ENCODE data around the gene KRT6A. TPM values are rescaled to one million over a fixed set of nuclear protein-coding genes. Genes with fewer than 3 reads are reported as not detected.
"Not testable (repeated sequence)": the region's sequence is repeated elsewhere in the genome, so short reads cannot be mapped to it uniquely, and the experiment has no call there.

Gene KRT6A
- total and polyA plus RNA-seq, 2 donors: 14.4 to 671 TPM

GRCh38 chr12:52461693-52462092 is 31.4 kb downstream of the KRT6A start:
- H3K4me1 ChIP-seq (ENCODE audit: control insufficient read depth in 2 of 2, insufficient read depth in 2 of 2, low read length in 2 of 2): no peaks in the 10 kb centered on the region
- 82% methylated on average over 5 of the region's 5 CpGs for WGBS
- no peak for DNase-seq (ENCODE audit: low read depth in 6 of 9, low spot score in 9 of 9)

GRCh38 chr12:52458861-52459260 is 34.2 kb downstream of the KRT6A start:
- Histone ChIP-seq H3K4me1 (ENCODE audit: control insufficient read depth in 2 of 2, insufficient read depth in 2 of 2, low read length in 2 of 2) (no peaks in the 10 kb centered on the region), H3K27me3 (ENCODE audit: control insufficient read depth in 2 of 2, insufficient read depth in 1 of 2, low read length in 1 of 2) (no peaks in the 10 kb centered on the region), H3K36me3 (ENCODE audit: control insufficient read depth in 2 of 2, insufficient read depth in 2 of 2, low read length in 1 of 2) (no peaks in the 10 kb centered on the region), H3K4me3 (ENCODE audit: low read length in 2 of 2) (no peak overlapping the region), H3K27ac (ENCODE audit: low read depth in 1 of 2, low read length in 1 of 2) (no peak overlapping the region), H3K9me3 (ENCODE audit: control insufficient read depth in 2 of 2, insufficient read depth in 1 of 2, low read length in 1 of 2) (no peaks in the 10 kb centered on the region)
- no peak for DNase-seq (ENCODE audit: low read depth in 6 of 9, low spot score in 9 of 9)
- 96% methylated on average over 5 of the region's 5 CpGs for WGBS

More at GRCh38 chr12:52461693-52462092, 31.4 kb downstream of the KRT6A start:
- Histone ChIP-seq H3K27ac (ENCODE audit: low read depth in 1 of 2, low read length in 1 of 2) (no peak overlapping the region), H3K27me3 (ENCODE audit: control insufficient read depth in 2 of 2, insufficient read depth in 1 of 2, low read length in 1 of 2) (no peaks in the 10 kb centered on the region), H3K9me3 (ENCODE audit: control insufficient read depth in 2 of 2, insufficient read depth in 1 of 2, low read length in 1 of 2) (no peaks in the 10 kb centered on the region), H3K4me3 (ENCODE audit: low read length in 2 of 2) (no peak overlapping the region), H3K36me3 (ENCODE audit: control insufficient read depth in 2 of 2, insufficient read depth in 2 of 2, low read length in 1 of 2) (no peaks in the 10 kb centered on the region)

- no peaks in the 10 kb centered on the region for H3K4me1 ChIP-seq (ENCODE audit: control insufficient read depth in 2 of 2, insufficient read depth in 2 of 2, low read length in 2 of 2)
- no peaks in the 10 kb centered on the region for H3K36me3 ChIP-seq (ENCODE audit: control insufficient read depth in 2 of 2, insufficient read depth in 2 of 2, low read length in 1 of 2)
- H3K27me3 ChIP-seq (ENCODE audit: control insufficient read depth in 2 of 2, insufficient read depth in 1 of 2, low read length in 1 of 2): no peaks in the 10 kb centered on the region
- DNase-seq (ENCODE audit: low read depth in 6 of 9, low spot score in 9 of 9): no peak
- no peaks in the 10 kb centered on the region for H3K9me3 ChIP-seq (ENCODE audit: control insufficient read depth in 2 of 2, insufficient read depth in 1 of 2, low read length in 1 of 2)
- no peak overlapping the region for H3K27ac ChIP-seq (ENCODE audit: low read depth in 1 of 2, low read length in 1 of 2)
- no peak overlapping the region for H3K4me3 ChIP-seq (ENCODE audit: low read length in 2 of 2)
- 88% methylated on average over 1 of the region's 1 CpG for WGBS
Observed at GRCh38 chr12:52455821-52456220, 37.2 kb downstream of the KRT6A start.

GRCh38 chr12:52454411-52455201 is 38.5 kb downstream of the KRT6A start:
- Histone ChIP-seq H3K27me3 (ENCODE audit: control insufficient read depth in 2 of 2, insufficient read depth in 1 of 2, low read length in 1 of 2) (no peaks in the 10 kb centered on the region), H3K4me3 (ENCODE audit: low read length in 2 of 2) (no peak overlapping the region), H3K9me3 (ENCODE audit: control insufficient read depth in 2 of 2, insufficient read depth in 1 of 2, low read length in 1 of 2) (no peaks in the 10 kb centered on the region), H3K27ac (ENCODE audit: low read depth in 1 of 2, low read length in 1 of 2) (no peak overlapping the region), H3K36me3 (ENCODE audit: control insufficient read depth in 2 of 2, insufficient read depth in 2 of 2, low read length in 1 of 2) (no peaks in the 10 kb centered on the region), H3K4me1 (ENCODE audit: control insufficient read depth in 2 of 2, insufficient read depth in 2 of 2, low read length in 2 of 2) (no peaks in the 10 kb centered on the region)
- 60% methylated on average over 3 of the region's 3 CpGs for WGBS
- DNase-seq (ENCODE audit: low read depth in 6 of 9, low spot score in 9 of 9): no peak

GRCh38 chr12:52452101-52452500 is 41.0 kb downstream of the KRT6A start, which contains the start of gene KRT6B:
TSS of gene KRT6B (minus strand) at chr12:52452146. CDS start at chr12:52452078, 68 bp downstream.
- no peaks in the 10 kb centered on the region for H3K27me3 ChIP-seq (ENCODE audit: control insufficient read depth in 2 of 2, insufficient read depth in 1 of 2, low read length in 1 of 2)
- H3K4me1 ChIP-seq (ENCODE audit: control insufficient read depth in 2 of 2, insufficient read depth in 2 of 2, low read length in 2 of 2): no peaks in the 10 kb centered on the region
- no peaks in the 10 kb centered on the region for H3K36me3 ChIP-seq (ENCODE audit: control insufficient read depth in 2 of 2, insufficient read depth in 2 of 2, low read length in 1 of 2)
- no peak for DNase-seq (ENCODE audit: low read depth in 6 of 9, low spot score in 9 of 9)
- no peak within 1 kb of the TSS for H3K4me3 ChIP-seq (ENCODE audit: low read length in 2 of 2)
- H3K9me3 ChIP-seq (ENCODE audit: control insufficient read depth in 2 of 2, insufficient read depth in 1 of 2, low read length in 1 of 2): no peaks in the 10 kb centered on the region
- no peak within 1 kb of the TSS for H3K27ac ChIP-seq (ENCODE audit: low read depth in 1 of 2, low read length in 1 of 2)
- 95% methylated on average over 6 of the region's 6 CpGs for WGBS

GRCh38 chr12:52448228-52448627 is 44.8 kb downstream of the KRT6A start:
- WGBS: 39% methylated on average over 3 of the region's 3 CpGs
- Histone ChIP-seq H3K27me3 (ENCODE audit: control insufficient read depth in 2 of 2, insufficient read depth in 1 of 2, low read length in 1 of 2) (no peaks in the 10 kb centered on the region), H3K36me3 (ENCODE audit: control insufficient read depth in 2 of 2, insufficient read depth in 2 of 2, low read length in 1 of 2) (no peaks in the 10 kb centered on the region), H3K9me3 (ENCODE audit: control insufficient read depth in 2 of 2, insufficient read depth in 1 of 2, low read length in 1 of 2) (no peaks in the 10 kb centered on the region), H3K4me1 (ENCODE audit: control insufficient read depth in 2 of 2, insufficient read depth in 2 of 2, low read length in 2 of 2) (no peaks in the 10 kb centered on the region), H3K4me3 (ENCODE audit: low read length in 2 of 2) (no peak overlapping the region), H3K27ac (ENCODE audit: low read depth in 1 of 2, low read length in 1 of 2) (no peak overlapping the region)
- no peak for DNase-seq (ENCODE audit: low read depth in 6 of 9, low spot score in 9 of 9)

- not testable (repeated sequence) for H3K27ac ChIP-seq (ENCODE audit: low read depth in 1 of 2, low read length in 1 of 2); H3K36me3 ChIP-seq (ENCODE audit: control insufficient read depth in 2 of 2, insufficient read depth in 2 of 2, low read length in 1 of 2); H3K4me1 ChIP-seq (ENCODE audit: control insufficient read depth in 2 of 2, insufficient read depth in 2 of 2, low read length in 2 of 2); DNase-seq (ENCODE audit: low read depth in 6 of 9, low spot score in 9 of 9); H3K4me3 ChIP-seq (ENCODE audit: low read length in 2 of 2); H3K9me3 ChIP-seq (ENCODE audit: control insufficient read depth in 2 of 2, insufficient read depth in 1 of 2, low read length in 1 of 2); H3K27me3 ChIP-seq (ENCODE audit: control insufficient read depth in 2 of 2, insufficient read depth in 1 of 2, low read length in 1 of 2)
- WGBS: 92% methylated on average over 11 of the region's 11 CpGs
Observed at GRCh38 chr12:52447196-52447595, 45.9 kb downstream of the KRT6A start.

- Histone ChIP-seq H3K36me3 (ENCODE audit: control insufficient read depth in 2 of 2, insufficient read depth in 2 of 2, low read length in 1 of 2) (no peaks in the 10 kb centered on the region), H3K27me3 (ENCODE audit: control insufficient read depth in 2 of 2, insufficient read depth in 1 of 2, low read length in 1 of 2) (peaks cover 0 to 4% of the 10 kb centered on the region in 2 donors), H3K27ac (ENCODE audit: low read depth in 1 of 2, low read length in 1 of 2) (no peak overlapping the region), H3K4me1 (ENCODE audit: control insufficient read depth in 2 of 2, insufficient read depth in 2 of 2, low read length in 2 of 2) (no peaks in the 10 kb centered on the region), H3K9me3 (ENCODE audit: control insufficient read depth in 2 of 2, insufficient read depth in 1 of 2, low read length in 1 of 2) (no peaks in the 10 kb centered on the region), H3K4me3 (ENCODE audit: low read length in 2 of 2) (no peak overlapping the region)
- WGBS: 65% methylated on average over 6 of the region's 6 CpGs
- no peak for DNase-seq (ENCODE audit: low read depth in 6 of 9, low spot score in 9 of 9)
Observed at GRCh38 chr12:52446367-52447045, 46.6 kb downstream of the KRT6A start.

- Histone ChIP-seq H3K4me3 (ENCODE audit: low read length in 2 of 2) (no peak overlapping the region), H3K9me3 (ENCODE audit: control insufficient read depth in 2 of 2, insufficient read depth in 1 of 2, low read length in 1 of 2) (no peaks in the 10 kb centered on the region), H3K36me3 (ENCODE audit: control insufficient read depth in 2 of 2, insufficient read depth in 2 of 2, low read length in 1 of 2) (no peaks in the 10 kb centered on the region), H3K4me1 (ENCODE audit: control insufficient read depth in 2 of 2, insufficient read depth in 2 of 2, low read length in 2 of 2) (no peaks in the 10 kb centered on the region), H3K27me3 (ENCODE audit: control insufficient read depth in 2 of 2, insufficient read depth in 1 of 2, low read length in 1 of 2) (peaks cover 0 to 4% of the 10 kb centered on the region in 2 donors), H3K27ac (ENCODE audit: low read depth in 1 of 2, low read length in 1 of 2) (no peak overlapping the region)
- DNase-seq (ENCODE audit: low read depth in 6 of 9, low spot score in 9 of 9): no peak
- 70% methylated on average over 3 of the region's 3 CpGs for WGBS
Observed at GRCh38 chr12:52445876-52446275, 47.2 kb downstream of the KRT6A start.
